ENCODE data around the gene COIL. TPM values are rescaled to one million over a fixed set of nuclear protein-coding genes. Genes with fewer than 3 reads are reported as not detected.
A peak's percentile ranks its signal among the peaks of the same experiment; 100 is the strongest.

The COIL gene
- 14.2 and 19.3 TPM in 2 replicates for total RNA-seq (2014; rRNA removed; shearing (Covaris generic); ENCODE audit: low replicate concordance)

GRCh38 chr17:56960596-56961538, at the start of gene COIL:
Gene COIL (minus strand): TSS chr17:56961050. CDS start chr17:56961019, 31 bp downstream.
- Histone ChIP-seq H3K9me3 (no peaks in the 10 kb centered on the region), H3K4me3 (peak within 1 kb of the TSS; percentile 99), H3K27me3 (no peaks in the 10 kb centered on the region), H3K36me3 (peaks cover 22% of the 10 kb centered on the region)
- DNase-seq = peak; percentile 91

GRCh38 chr17:57010487-57010886, 49.6 kb upstream of the COIL start:
- no peaks in the 10 kb centered on the region; the same call in 1 of the 2 replicates for H3K36me3 ChIP-seq
- H3K9me3 ChIP-seq = no peaks in the 10 kb centered on the region
- H3K27me3 ChIP-seq = no peaks in the 10 kb centered on the region
- no peak overlapping the region for H3K4me3 ChIP-seq
- no peak for DNase-seq

GRCh38 chr17:57009737-57010445, 49.0 kb upstream of the COIL start:
- Histone ChIP-seq H3K27me3 (no peaks in the 10 kb centered on the region), H3K9me3 (no peaks in the 10 kb centered on the region), H3K36me3 (no peaks in the 10 kb centered on the region; the same call in 1 of the 2 replicates), H3K4me3 (no peak overlapping the region)
- peak; percentile 55 for DNase-seq

GRCh38 chr17:57008958-57009357, 48.1 kb upstream of the COIL start:
- Histone ChIP-seq H3K36me3 (no peaks in the 10 kb centered on the region; the same call in 1 of the 2 replicates), H3K9me3 (no peaks in the 10 kb centered on the region), H3K4me3 (no peak overlapping the region), H3K27me3 (no peaks in the 10 kb centered on the region)
- DNase-seq = no peak

GRCh38 chr17:57006040-57006439, 45.2 kb upstream of the COIL start:
- Histone ChIP-seq H3K4me3 (no peak overlapping the region), H3K36me3 (no peaks in the 10 kb centered on the region; the same call in 1 of the 2 replicates), H3K27me3 (no peaks in the 10 kb centered on the region), H3K9me3 (no peaks in the 10 kb centered on the region)
- DNase-seq = no peak

GRCh38 chr17:57004944-57005579, 44.2 kb upstream of the COIL start:
- Histone ChIP-seq H3K4me3 (no peak overlapping the region), H3K36me3 (no peaks in the 10 kb centered on the region; the same call in 1 of the 2 replicates), H3K27me3 (no peaks in the 10 kb centered on the region), H3K9me3 (no peaks in the 10 kb centered on the region)
- no peak for DNase-seq

- no peak for DNase-seq
- H3K4me3 ChIP-seq = no peak overlapping the region
- no peaks in the 10 kb centered on the region for H3K27me3 ChIP-seq
- no peaks in the 10 kb centered on the region for H3K9me3 ChIP-seq
- no peaks in the 10 kb centered on the region; the same call in 1 of the 2 replicates for H3K36me3 ChIP-seq
Observed at GRCh38 chr17:57002904-57003303, 42.1 kb upstream of the COIL start.

- Histone ChIP-seq H3K36me3 (no peaks in the 10 kb centered on the region; the same call in 1 of the 2 replicates), H3K9me3 (no peaks in the 10 kb centered on the region), H3K4me3 (no peak overlapping the region), H3K27me3 (no peaks in the 10 kb centered on the region)
- no peak for DNase-seq
Observed at GRCh38 chr17:57001541-57001940, 40.7 kb upstream of the COIL start.

GRCh38 chr17:56997313-56997712, 36.5 kb upstream of the COIL start:
- no peak for DNase-seq
- no peaks in the 10 kb centered on the region for H3K27me3 ChIP-seq
- H3K36me3 ChIP-seq = peaks cover 5% of the 10 kb centered on the region
- no peak overlapping the region for H3K4me3 ChIP-seq
- H3K9me3 ChIP-seq = no peaks in the 10 kb centered on the region

- DNase-seq = no peak
- H3K36me3 ChIP-seq = peaks cover 5% of the 10 kb centered on the region
- H3K27me3 ChIP-seq = no peaks in the 10 kb centered on the region
- H3K4me3 ChIP-seq = no peak overlapping the region
- H3K9me3 ChIP-seq = no peaks in the 10 kb centered on the region
Observed at GRCh38 chr17:56995766-56996165, 34.9 kb upstream of the COIL start.

- Histone ChIP-seq H3K36me3 (peaks cover 5% of the 10 kb centered on the region), H3K27me3 (no peaks in the 10 kb centered on the region), H3K4me3 (no peak overlapping the region), H3K9me3 (no peaks in the 10 kb centered on the region)
- DNase-seq = no peak
Observed at GRCh38 chr17:56994009-56994792, 33.4 kb upstream of the COIL start.

GRCh38 chr17:56992364-56992763, 31.5 kb upstream of the COIL start:
- Histone ChIP-seq H3K9me3 (no peaks in the 10 kb centered on the region), H3K4me3 (no peak overlapping the region), H3K27me3 (no peaks in the 10 kb centered on the region), H3K36me3 (peaks cover 10% of the 10 kb centered on the region)
- no peak for DNase-seq

- DNase-seq = no peak
- Histone ChIP-seq H3K27me3 (no peaks in the 10 kb centered on the region), H3K36me3 (peaks cover 7% of the 10 kb centered on the region), H3K9me3 (no peaks in the 10 kb centered on the region), H3K4me3 (no peak overlapping the region)
Observed at GRCh38 chr17:56988901-56989572, 28.2 kb upstream of the COIL start.

- no peak for DNase-seq
- Histone ChIP-seq H3K27me3 (no peaks in the 10 kb centered on the region), H3K36me3 (peaks cover 7% of the 10 kb centered on the region), H3K4me3 (no peak overlapping the region), H3K9me3 (no peaks in the 10 kb centered on the region)
Observed at GRCh38 chr17:56987283-56987834, 26.5 kb upstream of the COIL start.

GRCh38 chr17:56985371-56986162, 24.7 kb upstream of the COIL start:
- H3K9me3 ChIP-seq = no peaks in the 10 kb centered on the region
- H3K4me3 ChIP-seq = no peak overlapping the region

More at GRCh38 chr17:56985371-56986162, 24.7 kb upstream of the COIL start:
- peaks cover 7% of the 10 kb centered on the region for H3K36me3 ChIP-seq
- DNase-seq = no peak
- H3K27me3 ChIP-seq = no peaks in the 10 kb centered on the region

Data from MG63 (cell line).